GM21390 (cell line): ENCODE results near the gene GMIP.
"Not testable (repeated sequence)": the region's sequence is repeated elsewhere in the genome, so short reads cannot be mapped to it uniquely, and the experiment has no call there.

Experiments used
- ATAC-seq: cut with Tn5 transposase; IDR thresholded peaks from one replicate; pipeline ENCODE4 v1.9.1; 2021; ENCODE audit not compliant: unreplicated experiment

GMIP gene

GRCh38 chr19:19643158-19644053, at the start of gene GMIP:
Gene GMIP (minus strand): TSS chr19:19643657. CDS start chr19:19643529, 128 bp downstream.
- ATAC-seq: peak; percentile 74

- no peak for ATAC-seq
Measured at GRCh38 chr19:19691683-19692082, 48.2 kb upstream of the GMIP start.

GRCh38 chr19:19689023-19689422, 45.6 kb upstream of the GMIP start:
- ATAC-seq: not testable (repeated sequence)

- ATAC-seq: no peak
Measured at GRCh38 chr19:19687090-19687489, 43.6 kb upstream of the GMIP start.

GRCh38 chr19:19686580-19686979, 43.1 kb upstream of the GMIP start:
- no peak for ATAC-seq

GRCh38 chr19:19686119-19686518, 42.7 kb upstream of the GMIP start:
- ATAC-seq: not testable (repeated sequence)

GRCh38 chr19:19679176-19680073, 36.0 kb upstream of the GMIP start:
- no peak for ATAC-seq

- ATAC-seq: no peak
Measured at GRCh38 chr19:19677579-19677978, 34.1 kb upstream of the GMIP start.

- no peak for ATAC-seq
Measured at GRCh38 chr19:19674315-19674714, 30.9 kb upstream of the GMIP start.

GRCh38 chr19:19672816-19673215, 29.4 kb upstream of the GMIP start:
- no peak for ATAC-seq

- ATAC-seq: no peak
Measured at GRCh38 chr19:19670070-19670551, 26.7 kb upstream of the GMIP start.

GRCh38 chr19:19668230-19669012, 25.0 kb upstream of the GMIP start, which contains the start of gene ZNF101:
Gene ZNF101 (plus strand): TSS chr19:19668839. CDS start chr19:19668964, 125 bp downstream.
- ATAC-seq: peak; percentile 64

GRCh38 chr19:19665420-19665948, 22.0 kb upstream of the GMIP start:
- not testable (repeated sequence) for ATAC-seq

- peak; percentile 69 for ATAC-seq
Measured at GRCh38 chr19:19663256-19664120, 20.0 kb upstream of the GMIP start, which contains the start of gene ATP13A1. Gene ATP13A1 (minus strand): TSS chr19:19663676. CDS start chr19:19663666, 10 bp downstream.

- ATAC-seq: no peak
Measured at GRCh38 chr19:19662871-19663255, 19.4 kb upstream of the GMIP start.

- no peak for ATAC-seq
Measured at GRCh38 chr19:19662344-19662743, 18.9 kb upstream of the GMIP start.

GRCh38 chr19:19661675-19662251, 18.3 kb upstream of the GMIP start:
- peak; percentile 42 for ATAC-seq

- ATAC-seq: no peak
Measured at GRCh38 chr19:19661141-19661674, 17.8 kb upstream of the GMIP start.
